Left lobe of liver (tissue), 2 donors: Measurements from ENCODE around the gene ENG. TPM values are rescaled to one million over a fixed set of nuclear protein-coding genes. Genes with fewer than 3 reads are reported as not detected.
A peak's percentile ranks its signal among the peaks of the same experiment; 100 is the strongest.

ENCODE experiments used
- ATAC-seq: fragments of 200-7000 bp; cut with Tn5 transposase; one replicate; pipeline ENCODE4 v1.9.1; 2020; ENCODE audit warnings: mild to moderate bottlenecking, moderate library complexity
- DNase-seq: peaks from one replicate; pipeline ENCODE4 v3.0.0-alpha.2; 2020; ENCODE audit warnings: low spot score
- total RNA-seq: library from RNA; stranded (reverse); gene quantifications from one replicate; pipeline ENCODE4 v1.2.1, GENCODE V29; 2021
- donor health status: DM: no; HTN: no; CAD: no; lungs with moderate emphysema.
- donor health status: DM: no; HTN: yes; CAD: no.

ENG gene
- total RNA-seq, 1 donor from 2014 or later, result 34.1 TPM

- ATAC-seq (no peak), DNase-seq (no peak)
These were observed 12.1 kb upstream of the ENG start for GRCh38 chr9:127866535-127866934.

DNA sequence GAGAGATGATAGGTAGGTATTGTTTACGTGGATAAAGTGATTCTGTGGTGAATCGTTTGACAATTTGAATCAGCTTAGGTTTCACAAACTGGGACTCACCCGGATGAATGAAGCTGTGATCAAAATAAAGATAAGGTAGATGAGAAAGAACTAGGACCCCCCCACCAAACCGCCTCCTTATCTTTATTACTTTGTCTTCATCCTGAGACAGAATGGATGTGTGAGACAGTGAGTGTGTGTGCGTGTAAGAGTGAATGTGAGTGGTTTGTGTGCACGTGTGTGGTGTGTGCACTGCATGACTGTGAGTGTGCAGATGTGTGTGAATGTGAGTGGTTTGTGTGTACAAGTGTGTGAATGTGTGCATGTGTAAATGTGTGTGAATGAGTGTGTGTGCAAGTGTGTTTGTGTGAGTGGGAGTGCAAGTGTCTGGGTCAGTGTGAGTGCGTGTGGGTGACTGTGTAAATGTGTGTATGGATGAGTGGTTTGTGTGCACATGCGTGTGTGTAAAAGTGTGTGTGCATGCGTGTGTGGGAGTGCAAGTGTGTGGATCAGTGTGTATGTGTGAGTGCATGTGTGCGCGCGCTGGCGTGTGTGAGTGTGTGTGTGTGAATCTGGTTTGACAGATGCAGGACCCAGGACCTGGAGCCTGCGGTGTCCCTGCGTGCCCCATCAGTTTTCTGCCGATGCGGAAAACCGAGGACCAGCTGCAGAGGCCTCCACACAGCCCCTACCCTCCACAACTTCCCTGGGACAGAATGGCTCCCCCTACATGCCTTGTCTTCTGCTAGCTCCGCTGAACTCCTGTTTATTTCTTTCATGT, 11.4 kb upstream of the ENG start:
- no peak for ATAC-seq

DNA sequence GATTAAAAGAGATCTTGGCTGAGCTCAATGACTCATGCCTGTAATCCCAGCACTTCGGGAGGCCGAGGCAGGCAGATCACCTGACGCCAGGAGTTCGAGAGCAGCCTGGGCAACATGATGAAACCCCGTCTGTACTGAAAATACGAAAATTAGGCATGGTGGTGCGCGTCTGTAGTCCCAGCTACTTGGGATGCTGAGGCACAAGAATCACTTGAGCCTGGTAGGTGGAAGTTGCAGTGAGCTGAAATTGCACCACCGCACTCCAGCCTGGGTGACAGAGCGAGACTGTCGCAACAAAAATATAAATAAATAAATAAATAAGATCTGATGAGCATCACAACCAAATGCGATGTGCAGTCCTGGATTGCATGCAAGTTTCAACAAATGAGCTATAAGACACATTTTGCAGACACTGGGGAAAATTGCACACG, 8.7 kb upstream of the ENG start:
- DNase-seq (no peak), ATAC-seq (no peak)

More for the DNA sequence above, 11.4 kb upstream of the ENG start:
- no peak for DNase-seq

DNA sequence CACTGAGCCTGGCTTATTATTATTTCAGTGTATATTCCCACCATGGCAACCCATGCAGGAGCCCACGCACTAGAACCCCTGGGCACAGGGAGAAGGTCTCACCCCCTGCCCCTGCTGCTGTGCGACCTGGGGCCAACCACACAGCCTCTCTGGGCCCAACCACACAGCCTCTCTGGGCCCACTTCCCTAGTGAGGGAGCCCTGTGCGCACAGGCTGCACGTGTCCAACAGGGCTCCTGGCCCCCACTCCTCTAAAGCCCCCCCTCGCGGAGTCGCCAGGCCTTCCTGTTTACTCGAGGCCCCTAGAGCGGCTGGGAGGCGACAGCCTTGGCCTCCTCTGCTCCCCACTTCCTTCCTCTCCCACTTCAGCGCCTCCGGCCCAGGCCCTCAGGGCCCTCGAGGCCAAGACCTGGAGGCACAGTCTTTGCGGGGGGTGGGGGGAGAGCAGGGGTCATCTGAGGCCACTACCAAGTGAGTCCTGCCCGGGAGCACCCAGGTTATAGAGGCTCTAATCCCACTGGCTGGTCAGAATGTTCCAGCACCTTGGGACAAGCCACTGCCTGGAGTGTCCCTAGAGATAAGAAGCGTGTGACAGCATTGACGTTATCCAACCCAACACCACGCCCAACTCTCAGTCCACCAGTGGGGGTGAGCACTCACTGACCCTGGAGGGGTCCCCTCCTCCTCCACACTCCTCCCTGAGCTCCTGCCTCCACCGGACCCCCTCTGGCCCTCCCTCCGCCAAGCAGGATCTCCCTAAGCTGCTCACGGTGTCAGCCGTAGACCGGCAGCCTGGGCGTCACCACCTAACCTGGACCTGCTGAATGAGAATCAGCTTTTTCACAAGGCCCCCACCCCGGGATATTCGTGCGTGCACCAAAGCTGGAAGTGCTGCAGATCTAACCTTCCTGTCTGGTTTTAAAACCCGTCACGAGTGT, 7.9 kb upstream of the ENG start:
- peak; percentile 64 for DNase-seq
- ATAC-seq, result peak; percentile 77

DNA sequence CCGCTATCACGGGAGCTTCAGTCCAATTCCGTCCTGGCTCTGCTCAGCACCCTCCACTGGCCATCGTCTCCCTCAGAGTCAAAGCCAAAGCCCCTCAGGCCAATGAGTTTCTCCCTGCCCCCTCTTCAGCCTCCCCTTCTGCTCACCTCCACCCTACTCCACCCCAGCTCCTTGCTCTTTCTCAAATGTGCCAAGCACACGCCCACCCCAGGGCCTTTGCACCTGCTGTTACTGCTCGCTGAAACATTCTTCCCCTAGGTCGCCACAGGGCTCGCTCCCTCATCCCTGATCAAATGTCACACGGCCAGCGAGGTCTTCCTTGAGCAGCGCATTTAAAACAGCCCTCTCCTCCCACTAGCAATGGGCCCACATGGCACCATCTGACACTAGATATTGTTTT, 6.3 kb upstream of the ENG start:
- DNase-seq (no peak), ATAC-seq (no peak)

GRCh38 chr9:127860260-127860659, 5.8 kb upstream of the ENG start:
- DNase-seq (no peak), ATAC-seq (no peak)

GRCh38 chr9:127858041-127858512, 3.6 kb upstream of the ENG start:
- peak; percentile 8 for ATAC-seq

DNA sequence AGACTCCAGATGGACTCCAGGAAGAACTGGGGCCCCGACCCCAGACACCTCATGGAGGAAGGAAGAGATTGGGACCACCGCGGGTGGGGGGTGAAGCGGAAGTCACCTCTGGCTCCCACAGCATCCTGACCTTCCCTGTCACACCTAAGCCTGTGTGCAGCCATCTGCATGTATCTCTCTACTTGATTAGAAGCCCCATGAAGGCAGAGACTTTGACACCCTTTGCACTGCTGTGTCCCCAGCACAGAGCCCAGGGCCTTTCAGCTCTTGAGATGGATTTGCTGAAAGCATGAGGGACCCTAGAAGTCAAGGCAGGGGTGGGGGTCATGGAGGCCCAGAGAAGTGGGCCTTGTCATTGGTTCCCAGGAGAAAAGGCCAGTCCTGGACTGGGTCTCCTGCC, 2.8 kb upstream of the ENG start:
- no peak for DNase-seq

More at GRCh38 chr9:127858041-127858512, 3.6 kb upstream of the ENG start:
- DNase-seq, result no peak

DNA sequence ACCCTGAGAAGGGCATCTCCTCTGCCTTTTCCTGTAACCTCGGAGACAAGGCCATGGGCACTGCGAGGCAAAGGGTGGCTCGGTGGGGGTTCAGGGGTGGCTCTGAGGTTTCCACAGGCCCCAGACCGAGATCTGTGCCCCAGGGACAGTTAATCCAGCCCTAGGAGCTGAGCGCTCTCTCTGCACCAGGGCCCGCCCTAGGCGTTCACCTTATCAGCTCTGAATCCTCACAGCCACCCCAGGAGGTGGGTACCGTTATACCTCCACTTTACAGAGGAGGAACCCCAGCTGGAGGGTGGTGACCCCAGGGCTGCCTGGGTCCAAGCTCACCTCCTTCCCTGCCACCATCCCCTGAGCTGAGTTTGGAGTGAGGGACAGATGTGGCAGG, 2.3 kb upstream of the ENG start:
- DNase-seq (no peak), ATAC-seq (no peak)

More for the DNA sequence above, 2.8 kb upstream of the ENG start:
- no peak for ATAC-seq

DNA sequence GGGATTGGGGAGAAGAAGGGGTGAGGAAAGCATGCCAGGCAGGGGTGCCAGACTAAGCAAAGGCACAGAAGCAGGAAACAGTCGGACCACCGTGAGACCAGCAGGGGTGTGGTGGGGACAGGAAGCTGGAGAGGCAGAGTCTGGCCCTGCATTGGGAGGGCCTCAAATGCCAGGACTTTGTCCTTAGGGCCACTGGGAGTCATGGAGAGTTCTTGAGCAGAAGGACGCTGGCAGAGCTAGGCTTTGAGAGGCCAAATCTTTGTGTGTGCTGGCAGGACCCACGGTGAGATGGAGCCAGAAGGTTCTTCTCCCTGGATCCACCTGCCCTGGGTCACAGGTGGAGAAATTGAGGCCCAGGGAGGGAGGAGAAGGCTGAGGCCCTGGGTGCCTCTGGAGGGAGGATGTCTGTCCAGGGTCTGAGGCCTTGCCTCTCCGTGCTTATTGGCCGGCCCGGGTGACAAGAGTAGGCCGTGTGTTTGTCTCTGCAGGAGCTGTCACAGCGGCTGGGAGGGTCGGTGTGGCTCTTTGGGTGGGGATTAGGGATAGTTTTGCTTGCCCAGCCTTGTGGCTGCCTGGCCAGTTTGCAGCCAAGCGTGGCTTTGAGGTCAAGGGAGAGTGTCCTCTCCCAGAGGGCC, 1.8 kb upstream of the ENG start:
- ATAC-seq (no peak), DNase-seq (no peak)

- no peak for ATAC-seq
- DNase-seq, result no peak
These were observed 1.1 kb upstream of the ENG start for GRCh38 chr9:127855522-127855921.

DNA sequence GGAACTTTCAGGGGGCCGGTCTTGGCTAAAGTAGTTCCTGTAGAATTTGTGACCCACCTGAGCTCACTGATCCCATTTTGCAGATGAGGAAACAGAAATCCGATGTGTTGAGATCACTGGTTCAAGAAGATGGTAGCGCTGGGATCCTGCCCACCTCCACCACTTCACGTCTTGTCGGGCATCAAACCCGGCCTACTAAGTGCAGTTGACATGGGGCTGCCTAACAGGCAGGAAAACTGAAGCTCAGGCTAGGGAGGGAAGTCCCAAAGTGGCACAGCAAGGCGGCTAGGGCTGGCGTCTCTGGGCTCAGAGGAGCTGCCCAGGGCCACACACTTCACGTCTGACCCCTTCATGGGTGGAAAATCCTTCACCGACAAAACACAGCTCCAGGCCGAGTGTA, 502 bp upstream of the ENG start:
- no peak for DNase-seq
- ATAC-seq, result no peak

DNA sequence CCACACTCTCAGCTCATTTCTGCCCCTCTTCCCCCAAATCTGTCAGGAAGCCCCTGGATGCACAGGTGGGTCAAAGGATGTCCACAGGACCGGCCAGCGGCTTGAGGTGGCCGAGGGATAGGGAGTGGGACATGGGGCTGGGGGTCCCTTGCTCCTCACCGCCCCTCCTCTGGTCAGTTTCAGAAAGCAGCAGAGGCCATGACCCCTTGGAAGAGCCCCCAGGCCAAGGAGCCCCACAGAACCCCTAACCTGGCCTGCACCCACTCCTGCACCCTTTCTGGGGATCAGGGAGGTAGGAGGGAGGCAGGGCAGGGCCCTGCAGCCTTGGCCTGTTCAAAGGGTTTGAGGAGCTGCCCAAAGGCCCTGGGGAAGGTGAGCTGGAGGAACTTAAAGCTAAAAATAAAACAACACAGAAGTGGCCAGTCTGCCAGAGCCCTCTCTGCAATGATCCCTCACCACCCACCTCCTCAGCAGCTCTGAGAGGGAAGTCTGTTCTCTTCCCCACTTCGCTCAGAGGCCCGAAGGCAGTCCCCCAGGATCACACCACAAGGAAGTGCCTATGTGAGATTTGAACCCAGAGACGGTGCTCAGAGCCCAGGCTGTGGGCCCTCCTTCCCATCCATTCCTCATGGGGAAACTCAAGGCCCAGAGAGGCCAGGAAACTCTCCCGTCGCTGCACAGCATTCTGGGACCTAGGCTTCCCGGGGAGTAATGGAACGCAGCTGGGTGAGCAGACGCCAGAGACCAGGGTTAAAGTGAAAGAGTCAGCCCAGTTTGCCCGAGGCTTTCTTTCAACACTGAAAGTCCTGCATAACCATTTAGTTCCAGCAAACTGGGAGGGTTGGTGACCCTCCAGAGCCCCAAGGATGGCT, 910 bp downstream of the ENG start:
- ATAC-seq (no peak), DNase-seq (no peak)

- ATAC-seq, result no peak
These were observed 1.6 kb downstream of the ENG start for GRCh38 chr9:127852829-127853228.

DNA sequence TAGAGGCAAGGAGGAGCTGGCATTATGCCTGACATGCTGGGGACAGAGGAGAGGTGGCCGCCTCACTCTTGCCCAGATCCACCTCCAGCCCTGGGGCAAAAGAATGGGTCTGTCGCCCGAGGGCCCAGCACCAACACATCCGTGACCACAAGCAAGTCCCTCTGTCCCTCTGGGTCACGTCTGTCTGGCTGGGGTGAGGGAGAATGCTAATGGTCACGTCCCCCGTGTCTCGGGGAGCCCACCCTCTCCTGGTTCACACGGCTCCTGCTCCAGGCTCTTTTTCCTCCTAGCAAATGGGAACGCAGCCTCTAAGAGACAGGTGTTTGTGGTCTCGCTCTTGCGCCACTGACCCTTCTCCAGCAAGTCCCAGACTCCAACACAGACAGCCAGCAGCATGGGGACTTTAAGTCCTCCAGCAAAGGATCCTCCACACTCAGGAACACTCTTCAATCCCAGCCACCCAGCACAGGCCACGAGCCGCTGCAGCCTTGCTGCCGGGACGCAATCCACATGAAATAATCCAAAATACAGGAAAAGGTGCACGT, 4.1 kb downstream of the ENG start:
- ATAC-seq, result no peak

More at GRCh38 chr9:127852829-127853228, 1.6 kb downstream of the ENG start:
- DNase-seq, result no peak

GRCh38 chr9:127848756-127849504, 5.5 kb downstream of the ENG start:
- DNase-seq (no peak), ATAC-seq (no peak)

More for the DNA sequence above, 4.1 kb downstream of the ENG start:
- DNase-seq, result no peak

GRCh38 chr9:127847833-127848755, 6.4 kb downstream of the ENG start:
- no peak for DNase-seq
- no peak for ATAC-seq

DNA sequence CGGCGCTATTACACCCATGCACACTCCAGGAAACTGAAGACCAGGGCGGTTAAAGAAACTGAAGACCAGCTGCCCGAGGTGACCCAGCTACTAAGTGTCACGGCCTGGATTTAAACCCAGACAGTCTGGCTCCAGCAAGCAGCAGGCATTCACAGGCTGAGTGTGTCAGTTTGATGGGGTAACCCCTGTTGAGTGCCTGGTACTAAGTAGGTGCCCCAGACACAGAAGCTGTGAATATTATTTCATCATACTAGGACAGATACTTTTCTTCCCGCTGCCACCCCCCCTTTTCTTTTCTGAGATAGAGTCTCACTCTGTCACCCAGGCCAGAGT, 7.3 kb downstream of the ENG start:
- DNase-seq, result no peak
- ATAC-seq, result peak; percentile 57
